Lower leg skin (tissue), 3 donors: ENCODE measurements around the gene SHCBP1L.

ENCODE experiments used
- POLR2A ChIP-seq, 2 donors: fragments of 450-650 bp; IDR thresholded peaks; one replicate each; pipeline ENCODE4 v1.6.1; 2016 to 2017; ENCODE audit warnings: antibody characterized with exemption in 2 of 2, mild to moderate bottlenecking in 1 of 2, moderate library complexity in 1 of 2
- TF ChIP-seq, protein P1 (sequence below), 3 donors: fragments of 450-650 bp; IDR thresholded peaks; one replicate each; pipeline ENCODE4 v1.5.1; 2016; ENCODE audit warnings: antibody characterized with exemption in 3 of 3, mild to moderate bottlenecking in 3 of 3, moderate library complexity in 2 of 3

DNA sequence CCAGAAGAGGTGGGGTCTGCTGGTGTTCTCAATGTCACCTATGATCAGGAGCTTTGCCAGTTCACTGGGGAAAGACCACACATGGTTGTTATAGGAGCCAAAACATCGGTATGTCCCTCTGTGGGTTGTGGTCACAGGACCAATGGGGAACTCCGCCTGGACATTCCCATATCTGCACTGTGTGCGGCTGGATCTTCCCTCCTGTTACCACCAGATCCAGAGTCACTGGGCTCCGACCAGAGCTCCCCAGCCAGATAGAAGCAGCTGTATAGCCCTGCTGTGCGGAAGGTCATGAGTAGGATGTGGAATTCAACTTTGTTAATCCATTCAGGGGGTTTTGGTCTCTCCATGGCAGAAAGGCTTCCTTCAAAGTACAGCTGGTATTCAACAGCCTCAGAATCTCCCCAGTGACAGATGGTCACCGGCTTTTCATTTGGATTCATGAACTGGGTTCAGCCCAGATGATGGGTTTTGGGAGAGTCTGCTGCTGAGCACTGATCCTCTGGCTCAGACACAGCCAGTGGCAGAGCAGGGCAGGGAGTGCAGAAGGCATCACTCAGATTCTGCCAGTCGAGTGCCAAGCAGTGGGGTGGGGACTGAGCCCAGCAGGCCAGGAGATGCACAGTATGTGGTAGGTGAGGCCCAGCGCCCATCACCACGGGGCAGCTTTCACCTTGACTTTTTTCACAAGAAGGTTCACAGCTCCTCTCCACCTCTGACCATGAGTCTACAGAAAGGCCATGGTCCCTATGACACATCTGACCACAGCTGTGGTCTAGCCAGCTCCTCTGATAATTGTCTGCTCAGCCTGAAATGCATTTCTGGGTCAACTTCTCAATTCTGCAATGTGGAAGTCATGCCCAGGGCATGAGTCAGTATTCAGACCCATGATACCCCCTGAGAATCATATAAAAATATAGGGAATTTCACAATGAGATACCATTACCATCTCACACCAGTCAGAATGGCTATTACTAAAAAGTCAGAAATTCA lies 2.9 kb upstream of the SHCBP1L start:
- TF ChIP-seq POLR2A (IDR thresholded peaks at IDR 0.05), result no peak
- TF ChIP-seq, protein P1, sequence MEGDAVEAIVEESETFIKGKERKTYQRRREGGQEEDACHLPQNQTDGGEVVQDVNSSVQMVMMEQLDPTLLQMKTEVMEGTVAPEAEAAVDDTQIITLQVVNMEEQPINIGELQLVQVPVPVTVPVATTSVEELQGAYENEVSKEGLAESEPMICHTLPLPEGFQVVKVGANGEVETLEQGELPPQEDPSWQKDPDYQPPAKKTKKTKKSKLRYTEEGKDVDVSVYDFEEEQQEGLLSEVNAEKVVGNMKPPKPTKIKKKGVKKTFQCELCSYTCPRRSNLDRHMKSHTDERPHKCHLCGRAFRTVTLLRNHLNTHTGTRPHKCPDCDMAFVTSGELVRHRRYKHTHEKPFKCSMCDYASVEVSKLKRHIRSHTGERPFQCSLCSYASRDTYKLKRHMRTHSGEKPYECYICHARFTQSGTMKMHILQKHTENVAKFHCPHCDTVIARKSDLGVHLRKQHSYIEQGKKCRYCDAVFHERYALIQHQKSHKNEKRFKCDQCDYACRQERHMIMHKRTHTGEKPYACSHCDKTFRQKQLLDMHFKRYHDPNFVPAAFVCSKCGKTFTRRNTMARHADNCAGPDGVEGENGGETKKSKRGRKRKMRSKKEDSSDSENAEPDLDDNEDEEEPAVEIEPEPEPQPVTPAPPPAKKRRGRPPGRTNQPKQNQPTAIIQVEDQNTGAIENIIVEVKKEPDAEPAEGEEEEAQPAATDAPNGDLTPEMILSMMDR (IDR thresholded peaks at IDR 0.05), result no peak
